ENCODE results near the gene ATP1A2. TPM values are rescaled to one million over a fixed set of nuclear protein-coding genes. Genes with fewer than 3 reads are reported as not detected.
A peak's percentile ranks its signal among the peaks of the same experiment; 100 is the strongest.

Gene ATP1A2
- 0.10 TPM in 1 of 2 replicates, not detected in the other for total RNA-seq (2014; rRNA removed; shearing (Covaris generic))

DNA sequence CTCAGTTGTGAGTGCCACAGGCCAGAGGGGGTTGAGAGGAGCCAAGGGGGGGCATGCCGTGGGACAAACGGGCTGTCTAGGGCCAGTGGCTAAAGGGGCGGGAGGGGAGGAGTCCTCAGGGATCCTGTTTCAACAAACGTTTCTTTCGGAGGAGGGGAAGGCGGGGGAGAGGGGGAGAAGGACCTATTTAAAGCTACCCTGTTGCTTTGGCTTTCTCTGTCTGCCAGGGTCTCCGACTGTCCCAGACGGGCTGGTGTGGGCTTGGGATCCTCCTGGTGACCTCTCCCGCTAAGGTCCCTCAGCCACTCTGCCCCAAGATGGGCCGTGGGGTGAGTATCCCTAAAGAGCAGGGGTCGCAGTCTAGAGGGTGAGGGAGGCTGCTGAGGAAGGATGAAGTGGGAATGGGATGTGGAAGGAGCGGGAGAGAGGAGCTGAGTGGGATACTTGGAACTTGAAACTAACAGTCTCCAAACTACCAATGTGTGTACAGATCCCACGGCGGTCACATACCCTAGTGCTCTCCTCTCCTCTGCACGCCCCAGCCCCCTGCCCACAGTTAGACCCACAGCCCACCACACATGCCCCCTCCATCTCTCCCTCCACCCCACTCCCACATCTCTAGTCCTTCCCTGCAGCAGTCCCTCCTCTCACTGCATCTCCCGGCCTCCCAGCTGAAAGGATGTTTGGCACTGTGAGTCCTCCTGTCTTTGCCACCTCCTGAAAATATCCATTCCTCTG, at the start of gene ATP1A2:
ATP1A2 (plus strand) TSS at position 215 of the 738 bp plus-strand sequence; CDS start at position 318, 103 bp downstream.
- DNase-seq (ENCODE audit: low spot score) = no peak

DNA sequence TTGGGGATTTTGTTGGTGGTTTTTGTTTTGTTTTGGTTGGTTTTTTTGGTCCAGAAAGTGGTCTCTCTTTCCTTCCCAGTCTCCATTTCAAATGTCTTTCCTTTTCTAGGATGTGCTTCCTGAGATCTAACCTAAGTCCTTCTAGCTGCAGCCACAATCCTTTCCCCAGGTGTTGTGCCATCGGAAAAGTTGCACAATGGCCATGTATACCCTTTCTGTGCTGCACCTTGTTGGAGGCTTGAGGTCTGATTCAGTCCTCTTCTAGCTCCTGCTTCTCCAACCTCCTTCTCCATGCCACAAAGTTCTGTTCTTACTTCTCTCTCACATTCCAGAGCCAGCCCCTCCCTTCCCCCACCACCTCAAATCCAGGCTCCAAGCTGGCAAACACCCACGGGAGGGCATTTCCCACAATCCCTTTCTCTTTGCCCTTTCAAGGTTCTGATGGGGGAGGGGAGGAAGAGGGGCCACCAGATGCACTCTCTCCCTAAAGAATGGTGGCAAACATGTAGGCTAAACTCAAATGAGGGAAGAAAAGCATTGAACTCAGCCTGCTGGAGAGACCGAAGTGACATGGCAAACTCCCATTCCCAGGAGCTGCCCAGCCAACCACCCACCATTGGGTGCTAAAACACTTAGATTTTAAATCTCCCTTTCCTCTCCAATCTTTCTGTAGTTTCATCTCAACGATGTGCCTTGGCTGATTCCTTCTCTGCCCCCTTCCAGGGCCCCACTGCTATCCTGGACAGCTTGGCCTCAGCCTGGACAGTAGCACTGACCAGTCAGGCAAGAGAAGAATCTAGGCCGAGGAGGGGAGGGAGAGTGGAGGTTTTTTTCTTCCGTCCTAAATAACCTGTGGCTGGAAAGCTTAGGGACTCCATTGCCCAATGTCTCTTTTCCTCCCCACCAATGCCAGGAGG, 48.5 kb upstream of the ATP1A2 start:
- no peak for DNase-seq (ENCODE audit: low spot score)

DNA sequence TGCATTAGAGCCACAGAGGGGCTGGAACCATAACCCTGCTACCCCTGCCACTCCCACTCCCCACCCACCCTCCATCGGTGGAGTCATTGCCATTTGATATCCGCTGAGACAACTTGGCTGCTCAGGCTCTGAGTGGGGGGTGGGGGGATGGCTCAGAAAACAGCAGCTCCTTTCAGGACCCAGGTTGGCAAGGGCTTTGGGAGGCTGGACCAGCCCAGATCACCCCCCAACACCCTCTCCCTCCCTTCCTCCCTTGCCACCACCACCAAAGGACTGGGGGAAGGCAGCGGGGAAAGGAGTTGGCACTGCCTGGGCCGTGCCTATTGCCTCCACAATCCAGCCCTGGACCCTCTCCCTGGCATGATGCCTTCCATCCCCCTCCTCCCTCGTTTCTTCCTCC, 47.3 kb upstream of the ATP1A2 start:
- no peak for DNase-seq (ENCODE audit: low spot score)

DNA sequence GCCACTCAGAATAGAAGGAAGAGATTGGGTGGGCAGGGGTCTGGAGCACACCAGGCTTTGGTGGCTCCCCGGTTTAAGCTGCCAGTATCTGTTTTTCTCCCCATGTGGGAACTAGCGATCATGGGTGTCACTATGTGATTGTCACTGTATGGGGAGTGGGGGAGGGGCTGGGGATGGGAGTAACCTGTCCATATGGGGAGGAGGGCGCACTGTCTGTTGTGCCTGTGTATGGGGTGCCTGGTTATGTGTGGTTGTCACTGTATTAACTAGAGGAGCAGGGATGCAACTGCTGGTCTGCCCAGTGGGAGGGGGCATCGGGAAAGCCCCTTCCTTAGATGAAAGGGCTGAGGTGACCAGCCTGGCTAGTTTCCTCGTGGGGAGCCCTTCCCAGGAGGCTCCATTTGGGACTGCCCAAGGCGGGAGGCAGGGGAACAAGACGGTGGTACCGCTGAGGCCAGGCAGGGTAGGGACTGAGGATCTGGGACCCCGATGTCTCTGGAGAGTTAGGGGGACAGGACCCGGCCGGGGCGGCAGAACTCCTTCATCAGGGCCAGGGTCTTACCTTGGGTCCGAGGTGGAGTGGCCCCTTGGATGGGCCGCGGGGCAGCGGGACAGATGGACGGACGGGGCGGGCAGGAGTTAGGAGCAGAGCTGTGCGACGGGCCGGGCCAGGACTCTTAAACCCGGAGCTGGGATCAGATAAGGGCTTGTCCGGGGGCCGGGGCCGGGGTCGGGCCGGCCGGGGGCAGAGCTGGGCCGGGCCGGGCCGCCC, 45.9 kb upstream of the ATP1A2 start, which contains the start of gene KCNJ10:
KCNJ10 (minus strand) TSS at position 701 of the 772 bp plus-strand sequence. CDS start 27,628 bp downstream, outside the sequence.
- no peak for DNase-seq (ENCODE audit: low spot score)

DNA sequence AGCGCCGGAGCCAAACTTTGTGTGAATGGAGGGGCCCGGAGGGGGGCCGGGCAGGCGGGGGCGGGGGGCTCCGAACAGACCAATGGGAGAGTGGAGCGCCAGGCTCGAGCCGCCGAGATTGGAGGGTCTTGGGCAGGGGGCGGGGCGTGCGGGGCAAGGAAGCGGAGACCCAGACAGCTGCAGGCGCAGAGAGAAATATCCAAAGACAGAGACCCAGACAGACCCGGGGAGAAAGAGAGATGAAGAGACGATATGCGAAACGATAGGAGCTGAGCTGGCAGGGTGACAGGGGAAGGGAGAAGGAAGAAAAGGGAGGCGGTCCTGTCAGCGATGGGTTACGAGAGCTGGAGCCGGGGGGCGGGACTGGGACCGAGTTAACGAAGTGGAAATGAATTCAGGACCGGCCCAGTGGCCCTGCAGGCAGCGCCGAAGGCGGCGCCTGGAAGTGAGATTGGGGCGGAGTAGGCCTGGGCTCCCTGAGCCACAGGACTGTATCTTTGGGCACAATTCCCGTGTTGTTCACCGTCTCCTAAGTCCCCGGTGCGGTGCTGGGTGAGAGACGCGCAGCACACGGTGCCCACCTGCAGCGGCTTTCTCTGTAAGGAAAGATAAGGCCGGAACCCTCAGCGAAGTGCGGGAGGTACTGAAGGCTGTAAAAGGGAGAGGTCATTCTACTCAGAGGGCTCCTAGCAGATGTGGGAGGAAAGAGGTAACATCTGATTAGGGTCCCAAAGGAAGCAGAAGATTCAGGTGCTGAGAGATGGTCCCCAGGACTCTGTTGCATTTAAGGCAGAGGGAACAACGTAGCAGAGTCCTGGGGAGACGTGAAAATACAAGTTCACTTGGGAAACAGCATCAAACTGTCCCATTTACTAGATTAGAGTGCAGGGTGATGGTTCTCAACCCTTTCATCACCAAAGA, 45.1 kb upstream of the ATP1A2 start:
- no peak for DNase-seq (ENCODE audit: low spot score)

DNA sequence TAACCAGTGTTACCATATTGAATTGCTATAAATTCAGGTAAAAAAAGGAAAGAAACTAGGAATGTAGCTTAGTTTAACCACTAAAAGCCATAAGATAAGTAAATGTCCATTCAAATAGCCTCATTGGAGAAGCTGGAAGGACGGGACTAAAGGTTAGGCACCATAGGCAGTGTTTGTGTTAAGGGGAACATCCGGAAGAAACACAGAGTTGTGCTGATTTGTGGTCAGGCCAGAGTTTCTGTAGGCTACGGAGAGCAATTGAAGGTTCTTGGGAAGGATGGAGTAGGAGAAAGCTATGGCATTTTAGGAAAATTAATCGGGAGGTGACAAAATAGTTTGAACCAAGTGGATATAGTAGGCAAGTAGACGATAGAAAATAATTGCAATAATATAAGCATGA, 44.3 kb upstream of the ATP1A2 start:
- no peak for DNase-seq (ENCODE audit: low spot score)

DNA sequence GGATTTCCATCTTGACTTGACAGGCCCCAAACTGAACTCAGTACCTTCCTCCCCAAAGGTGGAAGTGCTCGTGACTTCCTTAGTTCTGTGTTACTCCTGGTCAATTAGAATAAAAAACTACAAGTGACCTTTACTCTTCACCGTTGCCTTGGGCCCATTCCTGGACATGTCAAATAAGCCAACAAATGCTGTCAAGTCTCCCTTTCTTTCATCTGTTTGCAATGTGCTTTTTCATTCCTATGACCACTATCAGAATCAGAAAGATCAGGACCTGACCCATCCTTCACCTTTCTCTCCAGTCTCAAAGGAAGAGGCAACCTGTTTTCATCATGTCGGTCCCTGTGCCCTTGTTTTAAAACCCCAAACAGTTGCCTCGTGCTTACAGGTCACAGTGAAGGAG, 40.7 kb upstream of the ATP1A2 start:
- DNase-seq (ENCODE audit: low spot score) = no peak

DNA sequence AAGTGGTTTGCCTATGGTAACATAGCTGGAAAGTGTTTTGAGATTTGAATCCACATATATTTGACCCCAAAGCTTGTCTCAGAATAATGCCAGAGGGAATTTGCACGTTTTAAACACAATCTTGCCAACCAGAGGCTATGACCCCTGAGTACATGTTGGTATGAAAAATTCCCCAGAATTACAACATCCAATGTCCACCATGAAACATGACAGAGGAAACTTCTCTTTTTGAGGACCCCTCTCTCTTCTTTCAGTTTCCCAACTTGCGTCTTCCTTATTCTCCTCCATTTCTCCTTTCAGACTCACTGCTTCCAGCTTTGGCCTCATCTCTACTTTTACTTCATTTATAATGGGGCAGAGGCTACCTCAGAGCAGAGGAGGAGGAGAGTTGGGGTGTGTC, 39.7 kb upstream of the ATP1A2 start:
- DNase-seq (ENCODE audit: low spot score) = no peak

DNA sequence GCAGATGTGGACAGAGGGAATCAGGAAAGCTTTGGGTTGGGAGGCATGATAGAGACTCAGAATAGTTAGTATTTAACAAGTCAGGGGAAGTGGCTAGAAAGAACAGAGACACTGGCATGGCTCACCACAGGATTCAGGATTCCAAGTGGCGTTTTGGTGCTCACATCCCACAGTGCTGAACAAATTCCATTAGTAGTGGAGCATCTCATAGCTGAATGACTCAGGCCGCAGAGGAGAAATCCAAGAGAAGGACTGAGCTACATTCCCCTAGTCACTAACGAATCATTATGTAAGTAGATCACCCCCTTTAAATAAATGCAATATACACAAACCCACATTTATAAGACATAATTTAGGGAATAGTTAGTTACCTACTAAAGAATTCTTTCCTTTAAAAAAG, 39.3 kb upstream of the ATP1A2 start:
- DNase-seq (ENCODE audit: low spot score) = no peak

DNA sequence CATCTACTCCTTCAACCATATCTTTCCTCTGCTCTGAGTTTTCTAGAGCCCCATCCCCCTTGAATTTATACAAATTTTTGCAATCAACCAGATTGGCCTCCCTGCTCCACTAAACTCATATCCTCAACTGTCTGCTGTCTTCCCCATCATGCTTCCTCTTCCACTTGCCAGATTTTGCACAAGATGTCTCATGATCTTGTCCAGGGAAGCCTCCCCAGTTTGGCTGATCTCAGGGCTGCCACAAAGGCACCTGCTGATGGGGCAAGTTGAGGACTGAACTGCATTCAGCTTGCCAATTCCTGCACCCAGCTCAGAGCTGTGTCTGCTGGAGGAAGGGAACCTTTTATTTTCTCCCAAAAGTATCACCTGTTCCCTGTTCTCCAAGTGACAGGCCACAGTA, 38.1 kb upstream of the ATP1A2 start:
- DNase-seq (ENCODE audit: low spot score) = no peak

DNA sequence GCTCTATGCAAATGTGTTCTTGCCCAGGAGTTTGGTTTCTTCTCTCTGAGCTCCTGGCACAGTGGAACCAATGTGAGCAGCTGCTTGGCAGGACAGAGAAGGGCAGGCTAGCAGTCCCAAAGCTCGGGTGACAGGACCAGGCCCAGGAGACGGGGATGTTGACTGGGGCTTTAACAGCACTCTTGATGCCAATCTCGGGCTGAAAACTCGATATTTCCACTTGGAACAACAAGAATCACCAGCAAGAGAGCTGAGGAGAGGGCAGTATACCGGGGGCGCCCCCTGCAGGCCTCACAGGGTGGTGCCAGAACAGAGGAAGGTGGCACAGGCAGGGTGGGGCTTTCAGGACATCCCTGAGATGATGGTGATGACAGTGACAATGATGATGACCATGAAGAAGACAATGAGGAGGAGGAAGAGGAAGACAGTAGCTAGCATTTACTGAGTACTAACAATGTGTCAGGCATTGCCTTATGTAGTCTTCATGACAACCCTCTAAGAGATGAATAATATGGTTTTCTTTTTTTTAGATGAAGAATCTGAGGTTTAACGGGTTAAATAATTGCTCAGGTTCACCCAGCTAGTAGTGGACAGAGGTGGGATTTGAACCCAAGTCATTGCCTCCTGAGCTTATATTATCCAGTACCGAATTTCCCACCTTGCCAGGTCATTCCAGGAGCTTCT, 36.9 kb upstream of the ATP1A2 start:
- DNase-seq (ENCODE audit: low spot score) = no peak

DNA sequence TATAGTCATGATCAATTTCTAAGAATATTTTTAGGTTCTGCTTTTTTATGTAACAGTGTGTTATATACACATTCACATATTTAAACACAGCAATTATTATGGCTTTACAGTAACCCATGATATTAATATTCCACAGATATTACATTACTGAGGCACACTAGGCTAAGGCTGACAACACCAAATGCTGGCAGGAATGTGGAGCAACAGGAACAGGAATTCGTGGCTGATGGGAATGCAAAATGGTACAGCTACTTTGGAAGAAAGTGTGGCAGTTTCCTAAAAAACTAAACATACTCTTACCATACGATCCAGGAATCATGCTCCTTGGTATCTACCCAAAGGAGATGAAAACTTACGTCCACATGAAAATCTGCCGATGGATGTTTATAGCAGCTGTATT, 36.1 kb upstream of the ATP1A2 start:
- no peak for DNase-seq (ENCODE audit: low spot score)

DNA sequence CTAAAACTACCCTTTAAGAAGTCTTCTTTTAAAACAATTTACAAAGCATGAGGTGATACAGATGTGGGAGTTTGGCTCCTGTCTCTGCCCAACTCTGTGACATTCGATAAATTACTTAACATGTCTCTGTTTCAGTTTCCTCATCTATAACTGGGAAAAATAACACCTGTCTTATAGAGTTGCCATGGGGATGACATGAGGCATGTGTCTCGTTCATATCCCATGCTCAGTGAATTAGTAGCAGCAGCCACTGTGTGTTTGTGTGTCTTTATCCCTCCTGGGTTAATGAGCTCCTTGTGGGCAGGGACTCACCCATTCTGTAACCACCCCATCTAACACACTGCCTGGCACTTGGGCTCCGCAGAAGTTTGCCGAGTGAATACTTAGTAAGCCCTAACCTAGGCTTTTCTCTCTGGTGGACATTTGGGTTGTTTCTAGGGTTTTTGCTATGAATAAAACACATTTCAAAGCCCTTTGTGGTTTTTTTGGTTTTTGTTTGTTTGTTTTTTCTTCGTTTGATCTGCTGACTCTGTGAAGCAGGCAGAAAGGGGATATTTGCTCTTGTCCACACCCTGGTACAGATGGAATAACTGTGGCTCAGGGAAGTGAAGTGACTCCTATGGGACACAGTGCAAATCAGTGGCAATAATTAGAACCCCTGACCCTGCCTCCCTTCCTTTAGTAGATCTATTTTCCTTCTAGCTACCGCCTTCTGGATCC, 35.0 kb upstream of the ATP1A2 start:
- peak; percentile 30 for DNase-seq (ENCODE audit: low spot score)

DNA sequence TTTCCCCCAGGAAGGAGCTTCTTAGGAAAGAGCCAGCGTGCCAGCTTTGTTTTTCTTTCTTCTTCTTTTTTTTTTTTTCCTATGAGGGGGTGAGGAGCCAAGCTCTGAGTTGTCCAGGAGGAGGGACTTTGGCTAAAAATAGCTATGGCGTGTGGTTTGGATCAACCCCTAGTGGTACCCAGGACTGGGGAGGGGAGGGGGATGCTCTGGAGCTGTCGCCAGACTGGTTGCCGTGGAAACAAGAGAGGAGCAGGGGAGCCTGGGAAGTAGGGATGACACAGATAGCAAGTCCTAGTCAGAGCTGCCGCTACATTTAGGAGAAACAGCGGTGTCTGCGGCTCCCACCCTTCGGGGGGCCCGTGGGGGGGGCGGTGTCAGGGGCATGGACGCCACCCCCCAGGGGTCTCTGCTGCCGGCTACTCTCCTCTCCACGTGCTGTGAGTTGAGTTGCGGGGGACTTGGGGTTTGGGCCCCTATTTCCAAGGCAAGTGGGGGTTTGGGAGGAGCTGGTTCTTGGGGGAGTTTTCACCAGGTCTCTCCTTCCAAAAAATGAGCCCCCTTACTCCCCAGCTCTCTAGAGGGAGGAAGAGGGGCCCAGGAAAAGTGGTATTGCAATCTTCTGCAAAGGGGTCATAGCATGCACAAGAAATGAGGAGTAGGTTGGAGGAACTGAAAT, 34.2 kb upstream of the ATP1A2 start, which contains the start of gene KCNJ9:
KCNJ9 (plus strand) TSS at position 278 of the 676 bp plus-strand sequence. CDS start 2,493 bp downstream, outside the sequence.
- DNase-seq (ENCODE audit: low spot score) = no peak

DNA sequence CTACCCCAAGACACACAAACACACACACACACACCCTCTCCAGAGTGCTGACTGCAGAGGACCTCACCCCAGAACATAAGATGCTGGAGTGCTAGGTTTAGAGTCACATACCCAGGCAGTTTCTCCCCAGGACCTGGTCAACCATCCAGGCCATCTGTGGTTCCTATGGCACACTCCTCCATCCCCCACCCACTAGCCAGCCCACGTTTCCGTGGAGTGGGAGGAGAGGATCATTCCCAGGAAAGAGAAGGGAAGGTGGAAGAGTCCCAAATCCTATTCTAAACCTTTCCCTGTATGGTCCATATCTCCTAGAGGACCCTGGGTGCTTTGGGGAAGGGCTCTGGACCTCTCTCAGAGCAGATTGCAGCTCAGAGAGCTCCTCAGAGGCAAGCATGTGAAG, 33.1 kb upstream of the ATP1A2 start:
- DNase-seq (ENCODE audit: low spot score) = no peak

DNA sequence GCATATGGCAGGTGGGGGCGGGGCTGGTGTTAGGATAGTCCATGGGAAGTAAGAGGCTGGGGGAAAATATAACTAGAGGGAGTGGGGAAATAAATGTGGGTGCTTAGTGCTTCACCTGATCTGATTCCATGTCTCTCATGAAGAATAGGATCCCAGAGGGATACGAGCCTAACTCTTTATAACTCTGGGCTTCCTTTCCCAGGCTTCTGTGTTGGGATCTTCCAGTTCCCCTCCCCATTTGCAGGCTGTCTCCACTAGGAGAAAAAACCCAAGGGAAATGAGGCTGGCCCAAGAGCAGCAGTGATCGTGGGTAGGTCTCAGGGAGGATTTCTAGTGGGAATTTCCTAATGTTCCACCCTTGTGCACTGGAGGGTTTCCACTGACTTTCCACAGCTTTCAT, 32.6 kb upstream of the ATP1A2 start:
- DNase-seq (ENCODE audit: low spot score) = no peak

DNA sequence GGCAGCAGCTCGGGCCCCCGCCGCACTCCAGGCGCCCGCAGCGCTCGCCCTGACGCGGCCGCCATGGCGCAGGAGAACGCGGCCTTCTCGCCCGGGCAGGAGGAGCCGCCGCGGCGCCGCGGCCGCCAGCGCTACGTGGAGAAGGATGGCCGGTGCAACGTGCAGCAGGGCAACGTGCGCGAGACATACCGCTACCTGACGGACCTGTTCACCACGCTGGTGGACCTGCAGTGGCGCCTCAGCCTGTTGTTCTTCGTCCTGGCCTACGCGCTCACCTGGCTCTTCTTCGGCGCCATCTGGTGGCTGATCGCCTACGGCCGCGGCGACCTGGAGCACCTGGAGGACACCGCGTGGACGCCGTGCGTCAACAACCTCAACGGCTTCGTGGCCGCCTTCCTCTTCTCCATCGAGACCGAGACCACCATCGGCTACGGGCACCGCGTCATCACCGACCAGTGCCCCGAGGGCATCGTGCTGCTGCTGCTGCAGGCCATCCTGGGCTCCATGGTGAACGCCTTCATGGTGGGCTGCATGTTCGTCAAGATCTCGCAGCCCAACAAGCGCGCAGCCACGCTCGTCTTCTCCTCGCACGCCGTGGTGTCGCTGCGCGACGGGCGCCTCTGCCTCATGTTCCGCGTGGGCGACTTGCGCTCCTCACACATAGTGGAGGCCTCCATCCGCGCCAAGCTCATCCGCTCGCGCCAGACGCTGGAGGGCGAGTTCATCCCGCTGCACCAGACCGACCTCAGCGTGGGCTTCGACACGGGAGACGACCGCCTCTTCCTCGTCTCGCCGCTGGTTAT, 31.4 kb upstream of the ATP1A2 start:
- DNase-seq (ENCODE audit: low spot score) = no peak

DNA sequence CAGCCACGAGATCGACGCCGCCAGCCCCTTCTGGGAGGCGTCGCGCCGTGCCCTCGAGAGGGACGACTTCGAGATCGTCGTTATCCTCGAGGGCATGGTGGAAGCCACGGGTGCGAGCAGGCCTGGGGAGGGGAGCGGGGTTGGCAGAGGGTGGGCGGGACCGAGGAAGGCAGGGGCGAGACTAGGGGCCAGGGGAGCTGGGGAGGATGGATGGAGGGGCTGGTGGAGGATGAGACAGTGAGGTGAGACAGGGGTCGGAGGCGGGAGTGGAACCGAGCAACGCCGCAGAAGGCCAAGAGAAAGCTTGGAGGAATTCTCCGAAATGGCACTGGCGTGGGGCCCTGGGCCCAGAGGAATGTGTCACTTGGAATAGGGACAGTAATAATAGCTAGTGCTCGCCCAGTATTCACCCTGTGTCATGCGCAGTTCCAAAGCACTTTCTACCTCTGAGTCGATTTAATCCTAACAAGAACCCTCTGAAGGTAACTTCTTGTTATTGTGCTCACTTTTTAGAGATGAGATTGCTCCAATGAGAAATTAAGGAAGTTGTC, 30.7 kb upstream of the ATP1A2 start:
- no peak for DNase-seq (ENCODE audit: low spot score)

Measured in H4 (cell line).